GM12892 (cell line): ENCODE data around the gene AMBP.

Experiments
- POLR2A ChIP-seq: IDR thresholded peaks from 2 replicates; pipeline ENCODE4 v1.6.1; 2011; ENCODE audit warnings: low read depth, low read length, control low read depth
- POLR2AphosphoS5 ChIP-seq: IDR thresholded peaks from 2 replicates; pipeline ENCODE4 v1.6.1; 2011; ENCODE audit warnings: low read depth, low read length, control low read depth
- TAF1 ChIP-seq: IDR thresholded peaks from 2 replicates; pipeline ENCODE4 v1.6.1; 2011; ENCODE audit warnings: low read depth, mild to moderate bottlenecking, control low read depth, low read length, borderline replicate concordance

GRCh38 chr9:114069476-114070187 lies 8.5 kb downstream of the AMBP start:
- TF ChIP-seq POLR2A (no peak), TAF1 (no peak), POLR2AphosphoS5 (no peak)
